K562 (cell line): ENCODE data around the gene LRRC14B. TPM values are rescaled to one million over a fixed set of nuclear protein-coding genes. Genes with fewer than 3 reads are reported as not detected.

Source experiments
- DNMT1 ChIP-seq: fragments of 450-650 bp; IDR thresholded peaks from 2 replicates; pipeline ENCODE4 v1.6.1; 2016; ENCODE audit warnings: antibody characterized with exemption, mild to moderate bottlenecking
- GTF3C2 ChIP-seq: IDR thresholded peaks from 3 replicates; pipeline ENCODE4 v1.6.1; 2011; ENCODE audit warnings: borderline replicate concordance, mild to moderate bottlenecking, moderate library complexity; ENCODE audit not compliant: insufficient read length; ENCODE audit errors: extremely low read depth
- LCOR ChIP-seq: sonication (generic); formaldehyde crosslinking; IDR thresholded peaks from 2 replicates; pipeline ENCODE4 v1.8.0; 2022; ENCODE audit warnings: mild to moderate bottlenecking, missing genetic modification reagents
- NFIX ChIP-seq: fragments of 250-450 bp; sonication (Bioruptor Pico); IDR thresholded peaks from 2 replicates; pipeline ENCODE4 v1.4.0; 2020; ENCODE audit warnings: low read depth, mild to moderate bottlenecking, moderate library complexity
- RFX7 ChIP-seq: fragments of 250-450 bp; sonication (Bioruptor Pico); IDR thresholded peaks from 2 replicates; pipeline ENCODE4 v1.5.1; 2021; ENCODE audit warnings: mild to moderate bottlenecking
- TFAM ChIP-seq: fragments of 250-450 bp; sonication (Bioruptor Pico); conservative IDR thresholded peaks from 2 replicates; pipeline ENCODE4 v1.5.0; 2021; ENCODE audit warnings: mild to moderate bottlenecking, moderate library complexity
- TOE1 ChIP-seq, 2 experiments: fragments of 450-650 bp in 1 of 2; sonication (generic) in 1 of 2; formaldehyde crosslinking in 1 of 2; IDR thresholded peaks; 2 replicates each; pipeline versions ENCODE4 v1.7.1 to v1.8.0; 2016 to 2022; ENCODE audit warnings: borderline replicate concordance in 2 of 2, mild to moderate bottlenecking in 2 of 2, antibody characterized with exemption in 1 of 2, inconsistent platforms in 1 of 2, low read depth in 1 of 2, missing genetic modification reagents in 1 of 2, moderate library complexity in 1 of 2
- ZFP36 ChIP-seq: fragments of 150-350 bp; IDR thresholded peaks from 2 replicates; pipeline ENCODE4 v1.6.1; 2018; ENCODE audit warnings: low read length, low read depth; ENCODE audit not compliant: partially characterized antibody
- ZNF41 ChIP-seq: fragments of 250-450 bp; sonication (Bioruptor Pico); conservative IDR thresholded peaks from 2 replicates; pipeline ENCODE4 v1.4.0; 2020; ENCODE audit warnings: mild to moderate bottlenecking
- polyA plus RNA-seq, 8 experiments: library from polyadenylated mRNA; depleted of rRNA in 4 of 8; stranded (reverse) in 5 of 8; unstranded in 3 of 8; fragments of >200 nt; fragmentation: Nextera tagmentation in 2 of 8; fragmentation: Illumina TruSeq in 1 of 8; extraction: Ambion mirVana in 2 of 8; extraction: Trizol in 1 of 8; gene quantifications; 2 replicates each; pipeline versions ENCODE4 v1.2.1 to v1.2.3, GENCODE V29; 2011 to 2014; ENCODE audit warnings: inconsistent platforms in 1 of 8, missing spikeins in 1 of 8
- total RNA-seq, 7 experiments: library from RNA; depleted of rRNA in 6 of 7; stranded (reverse); fragments of >200 nt in 6 of 7; fragmentation: Illumina TruSeq in 2 of 7; extraction: Trizol in 2 of 7; gene quantifications; 2 replicates each; pipeline versions ENCODE4 v1.2.1 to v1.2.3, GENCODE V29; 2011 to 2021; ENCODE audit warnings: low replicate concordance in 1 of 7
- TF ChIP-seq, protein P1 (sequence below): fragments of 150-350 bp; IDR thresholded peaks from 2 replicates; pipeline ENCODE4 v1.6.1; 2014; ENCODE audit warnings: low read depth, mild to moderate bottlenecking, low read length, borderline replicate concordance

The LRRC14B gene
- total and polyA plus RNA-seq, 9 of the 15 experiments (the other 6 are each of a cell fraction or from before 2014, with no cell fraction given): not detected

GRCh38 chr5:157126-157715 lies 34.1 kb upstream of the LRRC14B start (continued):
- TF ChIP-seq, protein P1, sequence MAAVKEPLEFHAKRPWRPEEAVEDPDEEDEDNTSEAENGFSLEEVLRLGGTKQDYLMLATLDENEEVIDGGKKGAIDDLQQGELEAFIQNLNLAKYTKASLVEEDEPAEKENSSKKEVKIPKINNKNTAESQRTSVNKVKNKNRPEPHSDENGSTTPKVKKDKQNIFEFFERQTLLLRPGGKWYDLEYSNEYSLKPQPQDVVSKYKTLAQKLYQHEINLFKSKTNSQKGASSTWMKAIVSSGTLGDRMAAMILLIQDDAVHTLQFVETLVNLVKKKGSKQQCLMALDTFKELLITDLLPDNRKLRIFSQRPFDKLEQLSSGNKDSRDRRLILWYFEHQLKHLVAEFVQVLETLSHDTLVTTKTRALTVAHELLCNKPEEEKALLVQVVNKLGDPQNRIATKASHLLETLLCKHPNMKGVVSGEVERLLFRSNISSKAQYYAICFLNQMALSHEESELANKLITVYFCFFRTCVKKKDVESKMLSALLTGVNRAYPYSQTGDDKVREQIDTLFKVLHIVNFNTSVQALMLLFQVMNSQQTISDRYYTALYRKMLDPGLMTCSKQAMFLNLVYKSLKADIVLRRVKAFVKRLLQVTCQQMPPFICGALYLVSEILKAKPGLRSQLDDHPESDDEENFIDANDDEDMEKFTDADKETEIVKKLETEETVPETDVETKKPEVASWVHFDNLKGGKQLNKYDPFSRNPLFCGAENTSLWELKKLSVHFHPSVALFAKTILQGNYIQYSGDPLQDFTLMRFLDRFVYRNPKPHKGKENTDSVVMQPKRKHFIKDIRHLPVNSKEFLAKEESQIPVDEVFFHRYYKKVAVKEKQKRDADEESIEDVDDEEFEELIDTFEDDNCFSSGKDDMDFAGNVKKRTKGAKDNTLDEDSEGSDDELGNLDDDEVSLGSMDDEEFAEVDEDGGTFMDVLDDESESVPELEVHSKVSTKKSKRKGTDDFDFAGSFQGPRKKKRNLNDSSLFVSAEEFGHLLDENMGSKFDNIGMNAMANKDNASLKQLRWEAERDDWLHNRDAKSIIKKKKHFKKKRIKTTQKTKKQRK: no peak
- TF ChIP-seq LCOR (CRISPR knock-in tag) (no peak), ZFP36 (no peak), TOE1 (IDR thresholded peaks at IDR 0.05; ENCODE audit: borderline replicate concordance) (no peak), TOE1 (CRISPR knock-in tag; IDR thresholded peaks at IDR 0.05; ENCODE audit: borderline replicate concordance, low read depth) (no peak), DNMT1 (no peak), NFIX (CRISPR knock-in tag) (no peak), RFX7 (no peak), GTF3C2 (no peak), TFAM (CRISPR knock-in tag) (no peak), ZNF41 (CRISPR knock-in tag) (no peak)
